ENCODE measurements around the gene DCAF4L1. TPM values are rescaled to one million over a fixed set of nuclear protein-coding genes. Genes with fewer than 3 reads are reported as not detected.

DCAF4L1 gene
- total RNA-seq, 1 donor from 2014 or later, result 0.32 TPM

GRCh38 chr4:41989994-41990364 lies 8.4 kb downstream of the DCAF4L1 start:
- no peak for DNase-seq (ENCODE audit: low read depth)

GRCh38 chr4:41990365-41991111 lies 9.0 kb downstream of the DCAF4L1 start, which contains the start of gene SLC30A9:
Gene SLC30A9 (plus strand): TSS chr4:41990530. CDS start chr4:41990652, 122 bp downstream.
- DNase-seq (ENCODE audit: low read depth), result peak; percentile 96

GRCh38 chr4:41991916-41992767 lies 10.6 kb downstream of the DCAF4L1 start:
- DNase-seq (ENCODE audit: low read depth), result no peak

GRCh38 chr4:41992967-41993857 lies 11.7 kb downstream of the DCAF4L1 start:
- DNase-seq (ENCODE audit: low read depth), result no peak

GRCh38 chr4:41994461-41994985 lies 13.0 kb downstream of the DCAF4L1 start:
- no peak for DNase-seq (ENCODE audit: low read depth)

- DNase-seq (ENCODE audit: low read depth), result no peak
These were observed 16.5 kb downstream of the DCAF4L1 start for GRCh38 chr4:41998019-41998418.

- no peak for DNase-seq (ENCODE audit: low read depth)
These were observed 17.8 kb downstream of the DCAF4L1 start for GRCh38 chr4:41999321-41999720.

- DNase-seq (ENCODE audit: low read depth), result no peak
These were observed 26.6 kb downstream of the DCAF4L1 start for GRCh38 chr4:42008011-42008786.

GRCh38 chr4:42015438-42015837 lies 33.9 kb downstream of the DCAF4L1 start:
- no peak for DNase-seq (ENCODE audit: low read depth)

GRCh38 chr4:42018451-42018850 lies 36.9 kb downstream of the DCAF4L1 start:
- peak; percentile 88 for DNase-seq (ENCODE audit: low read depth)

Other genes with a start within 250 kb of the DCAF4L1 start
- not detected in 2 replicates for gene PHOX2B, start 233.0 kb upstream of the DCAF4L1 start, total RNA-seq
- gene TMEM33, start 46.3 kb upstream of the DCAF4L1 start, total RNA-seq, result 63.5 and 99.3 TPM in 2 replicates
- gene SLC30A9, start 8.8 kb downstream of the DCAF4L1 start, total RNA-seq, result 65.9 and 72.4 TPM in 2 replicates
- gene BEND4, start 170.9 kb downstream of the DCAF4L1 start, total RNA-seq, result not detected in 2 replicates

Measured in myocyte (in vitro differentiated cells).